Measurements from ENCODE around the gene CENPB. TPM values are rescaled to one million over a fixed set of nuclear protein-coding genes. Genes with fewer than 3 reads are reported as not detected.

The CENPB gene
- total RNA-seq, 1 donor from 2014 or later: 31.0 TPM

Other genes starting within 250 kb of the CENPB start
- not detected for gene GFRA4, start 123.3 kb downstream of the CENPB start, total RNA-seq
- 2.0 TPM for gene ADAM33, start 104.7 kb downstream of the CENPB start, total RNA-seq
- 0.25 TPM for gene SIGLEC1, start 74.1 kb downstream of the CENPB start, total RNA-seq
- gene HSPA12B, start 54.1 kb downstream of the CENPB start, total RNA-seq: 2.7 TPM
- gene ADISSP, start 19.0 kb downstream of the CENPB start, total RNA-seq: 19.9 TPM
- 0.98 TPM for gene SPEF1, start 5.3 kb downstream of the CENPB start, total RNA-seq
- 6.6 TPM for gene CDC25B, start 9.6 kb upstream of the CENPB start, total RNA-seq
- gene AP5S1, start 33.8 kb upstream of the CENPB start, total RNA-seq: 4.2 TPM
- 8.1 TPM for gene MAVS, start 60.1 kb upstream of the CENPB start, total RNA-seq
- 35.2 TPM for gene PANK2, start 102.6 kb upstream of the CENPB start, total RNA-seq
- gene RNF24, start 228.8 kb upstream of the CENPB start, total RNA-seq: 22.9 TPM